GM12873 (cell line): ENCODE data around the gene PDGFC.

ENCODE experiments used
- CTCF ChIP-seq: IDR thresholded peaks from 2 replicates; pipeline ENCODE4 v1.5.1; 2012; ENCODE audit warnings: low read depth, mild to moderate bottlenecking, moderate library complexity, low read length, control low read depth; ENCODE audit not compliant: insufficient read depth; ENCODE audit errors: missing control alignments

The PDGFC gene

GRCh38 chr4:156992943-156993342 is 21.3 kb upstream of the PDGFC start:
- TF ChIP-seq CTCF = no peak

- no peak for TF ChIP-seq CTCF
These were observed 19.6 kb upstream of the PDGFC start for GRCh38 chr4:156991161-156991560.

- no peak for TF ChIP-seq CTCF
These were observed 11.8 kb upstream of the PDGFC start for GRCh38 chr4:156983366-156983765.

- no peak for TF ChIP-seq CTCF
These were observed 9.7 kb upstream of the PDGFC start for GRCh38 chr4:156981262-156981769.

- no peak for TF ChIP-seq CTCF
These were observed 6.0 kb upstream of the PDGFC start for GRCh38 chr4:156977435-156978160.

- TF ChIP-seq CTCF = no peak
These were observed 4.5 kb upstream of the PDGFC start for GRCh38 chr4:156976147-156976546.

- TF ChIP-seq CTCF = no peak
These were observed 4.1 kb upstream of the PDGFC start for GRCh38 chr4:156975686-156976085.
